DOHH2 (cell line): Measurements from ENCODE around the gene CDK6.

Source experiments
- EZH2phosphoT487 ChIP-seq: fragments of 200-600 bp; sonication (generic); IDR thresholded peaks from 2 replicates; pipeline ENCODE4 v1.6.1; 2017; ENCODE audit warnings: borderline replicate concordance, mild to moderate bottlenecking, antibody characterized with exemption, low read length, moderate library complexity, mixed read lengths
- TF ChIP-seq, protein P1 (sequence below): fragments of 200-600 bp; sonication (generic); IDR thresholded peaks from one replicate; pipeline ENCODE4 v1.5.1; 2014; ENCODE audit warnings: antibody characterized with exemption, mild to moderate bottlenecking, low read depth, low read length; ENCODE audit not compliant: poor library complexity, severe bottlenecking

DNA sequence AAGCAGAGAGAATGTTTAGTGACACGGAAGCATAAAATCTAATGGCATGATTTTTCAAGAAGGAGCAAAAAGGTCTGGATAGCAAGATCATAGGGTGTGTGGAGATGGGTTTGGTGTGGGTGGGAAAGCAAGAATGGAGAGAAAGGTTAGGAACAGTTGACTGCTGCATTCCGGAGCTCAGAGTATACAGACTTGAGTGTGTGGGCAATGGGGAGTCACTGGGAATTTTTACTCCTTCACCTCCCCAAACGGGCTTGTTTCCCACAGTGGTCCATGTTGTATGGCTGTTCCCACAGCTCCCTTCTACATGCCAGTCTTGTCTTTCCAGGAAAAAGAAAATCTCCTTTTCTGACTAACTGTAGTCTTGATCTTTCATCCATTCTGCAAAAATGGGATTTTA, 122.1 kb downstream of the CDK6 start:
- TF ChIP-seq, protein P1, sequence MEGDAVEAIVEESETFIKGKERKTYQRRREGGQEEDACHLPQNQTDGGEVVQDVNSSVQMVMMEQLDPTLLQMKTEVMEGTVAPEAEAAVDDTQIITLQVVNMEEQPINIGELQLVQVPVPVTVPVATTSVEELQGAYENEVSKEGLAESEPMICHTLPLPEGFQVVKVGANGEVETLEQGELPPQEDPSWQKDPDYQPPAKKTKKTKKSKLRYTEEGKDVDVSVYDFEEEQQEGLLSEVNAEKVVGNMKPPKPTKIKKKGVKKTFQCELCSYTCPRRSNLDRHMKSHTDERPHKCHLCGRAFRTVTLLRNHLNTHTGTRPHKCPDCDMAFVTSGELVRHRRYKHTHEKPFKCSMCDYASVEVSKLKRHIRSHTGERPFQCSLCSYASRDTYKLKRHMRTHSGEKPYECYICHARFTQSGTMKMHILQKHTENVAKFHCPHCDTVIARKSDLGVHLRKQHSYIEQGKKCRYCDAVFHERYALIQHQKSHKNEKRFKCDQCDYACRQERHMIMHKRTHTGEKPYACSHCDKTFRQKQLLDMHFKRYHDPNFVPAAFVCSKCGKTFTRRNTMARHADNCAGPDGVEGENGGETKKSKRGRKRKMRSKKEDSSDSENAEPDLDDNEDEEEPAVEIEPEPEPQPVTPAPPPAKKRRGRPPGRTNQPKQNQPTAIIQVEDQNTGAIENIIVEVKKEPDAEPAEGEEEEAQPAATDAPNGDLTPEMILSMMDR = no peak
- no peak for TF ChIP-seq EZH2phosphoT487
